HG02759 (cell line): ENCODE results near the gene EGFLAM.

Source experiments
- ATAC-seq: cut with Tn5 transposase; IDR thresholded peaks from one replicate; pipeline ENCODE4 v1.9.1; 2021; ENCODE audit warnings: mild to moderate bottlenecking, moderate library complexity; ENCODE audit not compliant: unreplicated experiment

The EGFLAM gene

GRCh38 chr5:38265546-38266179, 7.3 kb downstream of the EGFLAM start:
- peak; percentile 95 for ATAC-seq

- ATAC-seq: no peak
These were observed 9.0 kb downstream of the EGFLAM start for GRCh38 chr5:38267372-38267771.

GRCh38 chr5:38273626-38274025, 15.3 kb downstream of the EGFLAM start:
- no peak for ATAC-seq

GRCh38 chr5:38274370-38274769, 16.0 kb downstream of the EGFLAM start:
- no peak for ATAC-seq

- ATAC-seq: no peak
These were observed 26.0 kb downstream of the EGFLAM start for GRCh38 chr5:38284384-38284783.

- ATAC-seq: no peak
These were observed 26.9 kb downstream of the EGFLAM start for GRCh38 chr5:38285226-38285625.

GRCh38 chr5:38286002-38286401, 27.6 kb downstream of the EGFLAM start:
- ATAC-seq: no peak

GRCh38 chr5:38287124-38287523, 28.8 kb downstream of the EGFLAM start:
- ATAC-seq: no peak

- no peak for ATAC-seq
These were observed 31.1 kb downstream of the EGFLAM start for GRCh38 chr5:38289457-38289856.

- no peak for ATAC-seq
These were observed 31.8 kb downstream of the EGFLAM start for GRCh38 chr5:38290028-38290653.

GRCh38 chr5:38291355-38291754, 33.0 kb downstream of the EGFLAM start:
- ATAC-seq: no peak

- no peak for ATAC-seq
These were observed 33.9 kb downstream of the EGFLAM start for GRCh38 chr5:38292228-38292627.

GRCh38 chr5:38295751-38296150, 37.4 kb downstream of the EGFLAM start:
- ATAC-seq: no peak

GRCh38 chr5:38297830-38298608, 39.7 kb downstream of the EGFLAM start:
- no peak for ATAC-seq

GRCh38 chr5:38299585-38299984, 41.2 kb downstream of the EGFLAM start:
- ATAC-seq: no peak

GRCh38 chr5:38305148-38305547, 46.8 kb downstream of the EGFLAM start:
- ATAC-seq: no peak

- ATAC-seq: no peak
These were observed 49.5 kb downstream of the EGFLAM start for GRCh38 chr5:38307845-38308244.

GRCh38 chr5:38316544-38317224, 58.3 kb downstream of the EGFLAM start:
- no peak for ATAC-seq

- no peak for ATAC-seq
These were observed 59.5 kb downstream of the EGFLAM start for GRCh38 chr5:38317868-38318267.

GRCh38 chr5:38319491-38319890, 61.1 kb downstream of the EGFLAM start:
- no peak for ATAC-seq

GRCh38 chr5:38321978-38322377, 63.6 kb downstream of the EGFLAM start:
- ATAC-seq: no peak
